ENCODE data around the gene SPX. TPM values are rescaled to one million over a fixed set of nuclear protein-coding genes. Genes with fewer than 3 reads are reported as not detected.

The SPX gene
- total RNA-seq, 4 donors from 2014 or later, result 0.73 to 3.1 (median 2.4) TPM; not detected in 1

GRCh38 chr12:21526721-21527345 is 737 bp downstream of the SPX start:
- Histone ChIP-seq H3K4me1 (peaks cover 14 to 21% of the 10 kb centered on the region in 2 donors), H3K9me3 (no peaks in the 10 kb centered on the region), H3K27me3 (no peaks in the 10 kb centered on the region), H3K36me3 (no peaks in the 10 kb centered on the region), H3K27ac (peak overlapping the region in 2 of 4 donors; percentile 62 to 70), H3K4me3 (peak overlapping the region; percentile 65 to 74 (median 68))
- no peak for TF ChIP-seq POLR2A (IDR thresholded peaks at IDR 0.05)
- TF ChIP-seq CTCF (IDR thresholded peaks at IDR 0.05 in 4 of 5, conservative IDR thresholded peaks at IDR 0.05 in 1 of 5), result no peak
- in situ Hi-C loops (cut with MboI; ENCODE audit: low sequenced_read_pairs in 4 of 4) (no loop called here), intact Hi-C loops (cut with DNase I; ENCODE audit: low total_unique reads) (loop anchor here (10.0 kb wide), 1 partner anchor 128 kb away; the partner anchor contains the start of gene LDHB)
- ATAC-seq (peak in 1 of 2 donors; percentile 9), DNase-seq (no peak)

GRCh38 chr12:21527451-21528180 is 1.5 kb downstream of the SPX start:
- peak overlapping the region; percentile 65 to 74 (median 68) for H3K4me3 ChIP-seq
- intact Hi-C loops (cut with DNase I; ENCODE audit: low total_unique reads) (loop anchor here (10.0 kb wide), 1 partner anchor 127 kb away; the partner anchor contains the start of gene LDHB), in situ Hi-C loops (cut with MboI; ENCODE audit: low sequenced_read_pairs in 4 of 4) (no loop called here)
- no peaks in the 10 kb centered on the region for H3K27me3 ChIP-seq
- peaks cover 14 to 21% of the 10 kb centered on the region in 2 donors for H3K4me1 ChIP-seq
- DNase-seq (peak; percentile 25 to 62), ATAC-seq (peak; percentile 75 to 87)
- TF ChIP-seq CTCF (IDR thresholded peaks at IDR 0.05 in 4 of 5, conservative IDR thresholded peaks at IDR 0.05 in 1 of 5) (peak in 2 of 5 experiments; percentile 14 to 44), POLR2A (IDR thresholded peaks at IDR 0.05) (no peak)
- H3K36me3 ChIP-seq, result no peaks in the 10 kb centered on the region
- no peaks in the 10 kb centered on the region for H3K9me3 ChIP-seq
- peak overlapping the region; percentile 53 to 70 (median 62) for H3K27ac ChIP-seq

GRCh38 chr12:21528953-21529352 is 2.9 kb downstream of the SPX start:
- peak in 1 of 2 donors; percentile 34 for ATAC-seq
- no peaks in the 10 kb centered on the region for H3K36me3 ChIP-seq
- H3K27ac ChIP-seq, result peak overlapping the region in 2 of 4 donors; percentile 23 to 61
- H3K4me1 ChIP-seq, result peaks cover 14 to 21% of the 10 kb centered on the region in 2 donors
- H3K27me3 ChIP-seq, result no peaks in the 10 kb centered on the region
- in situ Hi-C loops (cut with MboI; ENCODE audit: low sequenced_read_pairs in 4 of 4), result no loop called here
- no peak overlapping the region for H3K4me3 ChIP-seq
- DNase-seq, result no peak
- TF ChIP-seq POLR2A (IDR thresholded peaks at IDR 0.05) (no peak), CTCF (IDR thresholded peaks at IDR 0.05 in 4 of 5, conservative IDR thresholded peaks at IDR 0.05 in 1 of 5) (no peak)
- no peaks in the 10 kb centered on the region for H3K9me3 ChIP-seq
- intact Hi-C loops (cut with DNase I; ENCODE audit: low total_unique reads), result loop anchor here (10.0 kb wide), 1 partner anchor 126 kb away; the partner anchor contains the start of gene LDHB

GRCh38 chr12:21529456-21529855 is 3.4 kb downstream of the SPX start:
- peaks cover 14 to 21% of the 10 kb centered on the region in 2 donors for H3K4me1 ChIP-seq
- no peak for TF ChIP-seq CTCF (IDR thresholded peaks at IDR 0.05 in 4 of 5, conservative IDR thresholded peaks at IDR 0.05 in 1 of 5)
- TF ChIP-seq POLR2A (IDR thresholded peaks at IDR 0.05), result no peak
- no peaks in the 10 kb centered on the region for H3K36me3 ChIP-seq
- no peak for DNase-seq
- intact Hi-C loops (cut with DNase I; ENCODE audit: low total_unique reads), result loop anchor here (10.0 kb wide), 1 partner anchor 125 kb away; the partner anchor contains the start of gene LDHB
- in situ Hi-C loops (cut with MboI; ENCODE audit: low sequenced_read_pairs in 4 of 4), result no loop called here
- ATAC-seq, result no peak
- no peak overlapping the region for H3K4me3 ChIP-seq
- H3K27me3 ChIP-seq, result no peaks in the 10 kb centered on the region
- no peaks in the 10 kb centered on the region for H3K9me3 ChIP-seq
- peak overlapping the region in 2 of 4 donors; percentile 23 to 61 for H3K27ac ChIP-seq
